A673 (cell line): ENCODE results near the gene IL19. TPM values are rescaled to one million over a fixed set of nuclear protein-coding genes. Genes with fewer than 3 reads are reported as not detected.
A peak's percentile ranks its signal among the peaks of the same experiment; 100 is the strongest.

Experiments
- BruUV-seq: library from RNA; stranded (reverse); fragments of 400-500 nt; replicated peaks from 2 replicates; lab custom pipeline; 2021; lab: Mats Ljungman, UMichigan
- CTCF ChIA-PET: fragments of 300-600 bp; sonication (Branson Sonifier 250); formaldehyde crosslinking; loops from one replicate; lab custom pipeline; 2022; ENCODE audit warnings: antibody characterized with exemption; lab: Charles Lee
- POLR2A ChIA-PET: fragments of 300-600 bp; sonication (Branson Sonifier 250); formaldehyde crosslinking; loops from one replicate; lab custom pipeline; 2022; ENCODE audit warnings: antibody characterized with exemption; ENCODE audit not compliant: low non-redundant PET; lab: Charles Lee
- DNase-seq: peaks from one replicate; pipeline ENCODE4 v3.0.0-alpha.2; 2015; ENCODE audit warnings: low spot score
- H3K27ac ChIP-seq: fragments of 200-600 bp; sonication (generic); 2 replicates; pipeline ENCODE4 v1.5.1; 2016; ENCODE audit warnings: mixed run types, low read depth, mild to moderate bottlenecking, mixed read lengths, antibody characterized with exemption, low read length; ENCODE audit not compliant: poor library complexity, severe bottlenecking
- H3K27me3 ChIP-seq: fragments of 200-600 bp; sonication (generic); replicated peaks from 2 replicates; pipeline ENCODE4 v1.6.1; 2017; ENCODE audit warnings: mixed run types, low read depth, mild to moderate bottlenecking, mixed read lengths, antibody characterized with exemption, low read length; ENCODE audit not compliant: insufficient read depth, poor library complexity
- H3K36me3 ChIP-seq: fragments of 200-600 bp; sonication (generic); 2 replicates; pipeline ENCODE4 v1.6.1; 2016; ENCODE audit warnings: mixed run types, mild to moderate bottlenecking, mixed read lengths, antibody characterized with exemption, low read length; ENCODE audit not compliant: insufficient read depth, poor library complexity, severe bottlenecking
- H3K4me1 ChIP-seq: fragments of 200-600 bp; sonication (generic); 2 replicates; pipeline ENCODE4 v1.6.1; 2017; ENCODE audit warnings: mixed run types, mild to moderate bottlenecking, mixed read lengths, antibody characterized with exemption, low read length; ENCODE audit not compliant: insufficient read depth, poor library complexity, severe bottlenecking
- H3K4me3 ChIP-seq: fragments of 200-600 bp; sonication (generic); 2 replicates; pipeline ENCODE4 v1.5.1; 2016; ENCODE audit warnings: low read depth, mixed run types, mild to moderate bottlenecking, mixed read lengths, low read length; ENCODE audit not compliant: poor library complexity, severe bottlenecking
- H3K9me3 ChIP-seq: fragments of 200-600 bp; sonication (generic); 2 replicates; pipeline ENCODE4 v1.6.1; 2016; ENCODE audit warnings: mixed run types, low read depth, mild to moderate bottlenecking, mixed read lengths, antibody characterized with exemption, low read length; ENCODE audit not compliant: poor library complexity, severe bottlenecking
- EZH2 ChIP-seq: fragments of 200-600 bp; sonication (generic); IDR thresholded peaks from 2 replicates; pipeline ENCODE4 v1.6.1; 2017; ENCODE audit warnings: borderline replicate concordance, low read depth, mild to moderate bottlenecking, mixed read lengths, antibody characterized with exemption, low read length; ENCODE audit not compliant: poor library complexity, severe bottlenecking
- intact Hi-C: fragments of 100-400 bp; cut with micrococcal nuclease; formaldehyde crosslinking; loops from one replicate; pipeline ENCODE4 v1.10.0; 2022; ENCODE audit not compliant: unreplicated experiment
- total RNA-seq: library from RNA; stranded (reverse); gene quantifications from 2 replicates; pipeline ENCODE4 v1.2.3, GENCODE V29; 2021
- TF ChIP-seq, protein P1 (sequence below): fragments of 300-800, 200-600 bp; sonication (generic); conservative IDR thresholded peaks from 2 replicates; pipeline ENCODE4 v1.5.1; 2017; ENCODE audit warnings: low read depth, mild to moderate bottlenecking, antibody characterized with exemption, low read length, moderate library complexity, mixed read lengths

The IL19 gene
- total RNA-seq, 1 experiment from 2014 or later, result not detected

DNA sequence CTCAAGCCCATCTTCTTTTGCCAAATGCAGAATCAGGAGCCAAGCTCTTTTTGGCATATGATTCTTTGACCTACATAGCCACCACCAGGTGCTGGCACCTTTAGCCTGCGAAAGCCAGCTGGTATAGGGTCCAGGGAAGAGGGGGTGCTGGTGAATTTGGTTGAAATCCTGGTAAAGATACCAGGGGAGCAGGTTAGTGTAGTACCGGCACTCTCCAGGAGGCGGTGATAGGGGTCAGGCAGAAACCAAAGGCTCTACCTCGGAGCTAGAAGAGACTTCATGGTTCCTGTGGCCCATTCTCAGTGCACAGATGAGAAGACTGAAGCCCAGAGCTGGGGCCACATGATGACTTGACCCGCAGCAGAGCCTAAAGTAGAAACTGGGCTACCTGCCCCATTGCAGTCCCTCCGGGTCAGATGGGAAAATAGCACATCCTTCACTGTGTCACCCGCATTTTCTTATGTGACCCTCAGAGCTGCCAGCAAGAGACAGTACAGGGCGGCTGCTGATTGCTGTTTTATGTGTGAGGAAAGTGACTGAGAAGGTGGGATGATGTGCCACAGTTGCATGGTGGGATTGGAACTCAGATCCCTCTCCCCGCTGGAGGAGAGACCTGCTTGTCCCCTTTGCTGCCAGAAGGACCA, 36.0 kb upstream of the IL19 start:
- intact Hi-C loops, result no loop called here
- TF ChIP-seq, protein P1, sequence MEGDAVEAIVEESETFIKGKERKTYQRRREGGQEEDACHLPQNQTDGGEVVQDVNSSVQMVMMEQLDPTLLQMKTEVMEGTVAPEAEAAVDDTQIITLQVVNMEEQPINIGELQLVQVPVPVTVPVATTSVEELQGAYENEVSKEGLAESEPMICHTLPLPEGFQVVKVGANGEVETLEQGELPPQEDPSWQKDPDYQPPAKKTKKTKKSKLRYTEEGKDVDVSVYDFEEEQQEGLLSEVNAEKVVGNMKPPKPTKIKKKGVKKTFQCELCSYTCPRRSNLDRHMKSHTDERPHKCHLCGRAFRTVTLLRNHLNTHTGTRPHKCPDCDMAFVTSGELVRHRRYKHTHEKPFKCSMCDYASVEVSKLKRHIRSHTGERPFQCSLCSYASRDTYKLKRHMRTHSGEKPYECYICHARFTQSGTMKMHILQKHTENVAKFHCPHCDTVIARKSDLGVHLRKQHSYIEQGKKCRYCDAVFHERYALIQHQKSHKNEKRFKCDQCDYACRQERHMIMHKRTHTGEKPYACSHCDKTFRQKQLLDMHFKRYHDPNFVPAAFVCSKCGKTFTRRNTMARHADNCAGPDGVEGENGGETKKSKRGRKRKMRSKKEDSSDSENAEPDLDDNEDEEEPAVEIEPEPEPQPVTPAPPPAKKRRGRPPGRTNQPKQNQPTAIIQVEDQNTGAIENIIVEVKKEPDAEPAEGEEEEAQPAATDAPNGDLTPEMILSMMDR, result peak; percentile 67
- TF ChIP-seq EZH2, result no peak
- Histone ChIP-seq H3K4me3 (no peak overlapping the region), H3K27me3 (no peaks in the 10 kb centered on the region), H3K9me3 (no peaks in the 10 kb centered on the region), H3K27ac (no peak overlapping the region), H3K36me3 (peaks cover 8% of the 10 kb centered on the region), H3K4me1 (no peaks in the 10 kb centered on the region)
- no TSS peak for BruUV-seq
- ChIA-PET POLR2A (no interaction called here), CTCF (interaction anchor here (0.6 to 1.6 kb wide), 3 partner anchors 121 to 182 kb away, joined by 3 to 16 read pairs (median 3); no protein-coding TSS in a partner anchor)
- peak; percentile 45 for DNase-seq

- POLR2A ChIA-PET, result interaction anchor here (0.6 kb wide), 1 partner anchor 445 kb away, joined by 3 read pairs; no protein-coding TSS in a partner anchor
- DNase-seq, result no peak
Observed at GRCh38 chr1:206735553-206736031, 35.0 kb upstream of the IL19 start.

GRCh38 chr1:206736878-206737728, 33.5 kb upstream of the IL19 start:
- Histone ChIP-seq H3K27ac (no peak overlapping the region), H3K4me1 (no peaks in the 10 kb centered on the region), H3K27me3 (no peaks in the 10 kb centered on the region), H3K36me3 (peaks cover under 1% of the 10 kb centered on the region), H3K4me3 (no peak overlapping the region), H3K9me3 (no peaks in the 10 kb centered on the region)
- ChIA-PET POLR2A (no interaction called here), CTCF (no interaction called here)
- no peak for TF ChIP-seq EZH2
- TF ChIP-seq, protein P1, result no peak
- intact Hi-C loops, result no loop called here
- BruUV-seq, result no TSS peak
- no peak for DNase-seq

More at GRCh38 chr1:206735553-206736031, 35.0 kb upstream of the IL19 start:
- Histone ChIP-seq H3K9me3 (no peaks in the 10 kb centered on the region), H3K27ac (no peak overlapping the region), H3K4me1 (no peaks in the 10 kb centered on the region), H3K27me3 (no peaks in the 10 kb centered on the region), H3K36me3 (peaks cover 5% of the 10 kb centered on the region), H3K4me3 (no peak overlapping the region)
- CTCF ChIA-PET, result interaction anchor here (0.6 to 1.6 kb wide), 2 partner anchors 177 to 254 kb away, joined by 3 to 16 read pairs; no protein-coding TSS in a partner anchor
- no TSS peak for BruUV-seq
- intact Hi-C loops, result no loop called here
- TF ChIP-seq, protein P1, result no peak
- TF ChIP-seq EZH2, result no peak
